ENCODE data around the gene NPHP3. TPM values are rescaled to one million over a fixed set of nuclear protein-coding genes. Genes with fewer than 3 reads are reported as not detected.

The NPHP3 gene
- total RNA-seq, 1 experiment from 2014 or later, result 8.8 TPM

DNA sequence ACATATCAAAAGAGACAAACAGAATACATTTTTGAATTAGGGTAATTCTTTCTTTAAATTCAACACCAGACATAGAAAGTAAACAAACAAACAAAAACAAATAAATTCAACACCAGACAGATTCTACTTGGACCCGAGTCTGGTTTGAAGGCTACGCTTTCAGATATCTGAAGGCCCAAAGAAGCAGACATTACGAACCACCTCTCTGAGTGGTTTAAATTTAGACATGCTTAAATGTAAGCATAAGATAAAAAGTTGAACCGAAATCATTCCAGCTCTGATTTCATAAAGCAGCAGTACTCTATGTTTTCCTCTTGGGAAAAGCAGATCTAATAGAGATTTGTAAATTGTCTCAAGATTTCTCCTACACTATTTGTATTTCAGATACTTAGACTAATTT, 32.2 kb downstream of the NPHP3 start:
- no peak for DNase-seq (ENCODE audit: low spot score)

DNA sequence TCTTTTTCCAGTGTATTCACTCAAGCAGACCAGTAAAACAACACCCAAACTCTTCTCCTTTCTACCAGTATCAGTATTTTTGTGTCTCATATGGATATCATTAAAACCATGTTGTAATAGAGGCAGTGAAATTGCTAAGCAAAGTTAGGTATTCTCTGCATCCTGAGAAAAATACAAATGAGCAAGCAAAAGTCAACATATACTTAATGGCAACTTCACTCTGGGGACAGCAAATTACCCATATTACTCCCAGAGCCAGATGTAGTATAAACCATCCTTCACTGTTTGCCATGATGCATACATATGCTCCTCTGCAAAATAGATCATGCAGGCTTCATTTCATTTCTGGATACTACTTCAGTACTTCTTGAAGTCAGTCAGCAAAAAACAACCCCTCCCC, 40.0 kb downstream of the NPHP3 start:
- no peak for DNase-seq (ENCODE audit: low spot score)

GRCh38 chr3:132681421-132681820, 40.8 kb downstream of the NPHP3 start:
- no peak for DNase-seq (ENCODE audit: low spot score)

DNA sequence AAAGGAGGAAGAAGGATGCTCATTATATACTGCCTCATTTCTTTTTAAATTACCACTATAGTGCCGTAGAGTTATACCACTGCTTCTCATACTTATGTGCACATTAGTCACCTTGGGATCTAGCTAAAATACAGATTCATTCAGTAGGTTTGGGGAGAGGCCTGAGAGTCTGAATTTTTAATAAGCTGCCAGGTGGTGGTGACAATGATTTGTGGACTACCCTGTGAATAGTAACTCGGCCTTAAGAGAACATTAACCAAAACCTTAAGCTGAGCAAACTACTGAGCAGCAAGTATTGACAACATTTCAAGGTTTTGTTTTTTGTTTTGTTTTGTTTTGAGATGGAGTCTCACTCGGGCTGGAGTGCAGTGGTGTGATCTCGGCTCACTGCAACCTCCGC, 42.3 kb downstream of the NPHP3 start:
- no peak for DNase-seq (ENCODE audit: low spot score)

DNA sequence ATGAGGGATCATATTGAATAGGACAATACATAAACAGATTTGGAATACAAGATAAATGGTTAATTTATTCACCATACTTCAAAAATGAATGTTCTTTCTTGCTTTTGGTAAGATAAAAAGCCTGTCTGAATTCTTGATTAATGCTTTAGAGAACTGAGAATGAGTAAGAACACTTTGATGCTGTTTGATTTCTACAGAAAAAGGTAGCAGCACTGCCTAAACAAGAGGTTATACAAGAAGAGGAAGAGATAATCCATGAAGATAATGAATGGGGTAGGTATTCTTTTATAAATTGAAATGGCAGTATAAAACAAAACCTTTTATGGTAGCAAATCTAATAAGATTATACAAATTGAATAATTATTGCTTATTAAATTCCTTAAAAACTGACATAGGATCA, 46.8 kb downstream of the NPHP3 start:
- no peak for DNase-seq (ENCODE audit: low spot score)

- no peak for DNase-seq (ENCODE audit: low spot score)
These were observed 52.9 kb downstream of the NPHP3 start for GRCh38 chr3:132669256-132669777.

DNA sequence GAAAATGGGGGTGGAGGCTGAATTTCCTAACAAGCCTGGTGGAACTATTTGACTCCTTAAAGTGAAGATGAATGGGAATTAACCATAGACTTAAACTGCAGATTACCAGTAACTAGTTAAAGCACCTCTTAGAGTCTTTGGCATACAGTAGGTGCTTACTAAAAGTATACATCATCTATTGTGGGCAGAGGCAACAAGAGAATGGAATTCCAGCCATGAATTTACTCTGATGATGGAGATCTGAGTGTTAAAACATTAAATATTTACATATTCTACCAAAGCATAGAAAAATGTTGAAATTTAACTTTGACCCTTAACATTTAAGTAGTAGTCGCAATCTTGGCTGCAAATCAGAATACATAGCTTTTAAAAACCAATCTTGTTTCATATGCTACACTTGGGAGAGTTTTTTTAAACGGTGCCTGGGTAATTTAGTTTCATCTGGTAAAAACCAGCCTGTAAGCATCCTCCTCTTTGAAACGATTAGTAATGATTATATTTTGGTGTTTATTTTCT, 56.9 kb downstream of the NPHP3 start:
- no peak for DNase-seq (ENCODE audit: low spot score)

DNA sequence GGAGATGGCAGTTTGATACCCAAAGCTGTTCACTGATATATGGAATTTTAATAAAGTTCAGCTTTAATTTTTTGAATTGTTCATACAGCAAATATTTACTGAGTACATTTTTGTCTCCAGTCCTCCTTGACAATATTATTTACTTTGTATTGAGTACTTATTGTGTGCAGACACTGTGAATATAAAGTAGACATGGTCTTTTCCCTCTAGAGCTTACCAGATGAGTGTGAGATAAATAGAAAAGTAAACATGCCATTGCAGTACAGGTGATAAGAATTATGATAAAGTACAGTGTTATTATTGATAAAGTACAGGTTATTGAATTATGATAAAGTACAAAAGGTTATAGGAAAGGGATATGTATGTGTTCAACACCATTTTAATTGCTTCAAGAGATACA, 60.0 kb downstream of the NPHP3 start:
- no peak for DNase-seq (ENCODE audit: low spot score)

DNA sequence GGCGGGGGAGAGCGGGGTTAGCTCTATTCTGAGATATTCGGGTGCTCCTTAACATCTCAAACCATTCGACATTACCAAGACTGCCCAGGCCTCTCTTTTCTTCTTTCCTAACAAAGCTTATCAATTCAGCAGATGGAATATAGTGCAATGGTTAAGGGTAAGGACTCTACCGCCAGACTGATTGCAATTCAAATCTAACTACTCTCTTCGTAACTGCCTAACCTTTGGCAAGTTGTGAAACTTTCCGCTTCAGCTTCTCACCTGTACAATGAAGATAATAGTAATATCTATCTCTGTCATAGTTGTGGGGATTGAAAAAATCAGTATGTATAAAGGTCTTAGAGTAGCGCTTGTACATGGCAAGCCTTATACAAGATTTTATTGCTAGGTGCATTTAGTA, 61.1 kb downstream of the NPHP3 start:
- DNase-seq (ENCODE audit: low spot score), result peak; percentile 28

DNA sequence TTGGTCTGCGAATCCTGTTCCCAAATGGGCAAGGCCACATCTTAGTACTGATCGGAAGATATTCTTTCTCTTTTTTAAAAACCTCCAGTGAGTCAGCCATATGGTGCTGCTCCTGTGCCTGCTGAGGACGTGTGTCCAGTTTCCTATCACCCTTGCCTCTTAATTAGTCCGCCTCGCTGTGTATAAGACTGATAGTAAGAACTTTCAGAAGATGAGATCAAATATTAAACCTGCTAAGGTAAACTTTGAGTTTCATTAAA, 61.5 kb downstream of the NPHP3 start:
- no peak for DNase-seq (ENCODE audit: low spot score)

GRCh38 chr3:132660052-132660810, 62.0 kb downstream of the NPHP3 start, which contains the start of gene UBA5:
Gene UBA5, plus strand, starts transcription at chr3:132660329. Its CDS starts 209 bp downstream, at chr3:132660538.
- DNase-seq (ENCODE audit: low spot score), result peak; percentile 44

DNA sequence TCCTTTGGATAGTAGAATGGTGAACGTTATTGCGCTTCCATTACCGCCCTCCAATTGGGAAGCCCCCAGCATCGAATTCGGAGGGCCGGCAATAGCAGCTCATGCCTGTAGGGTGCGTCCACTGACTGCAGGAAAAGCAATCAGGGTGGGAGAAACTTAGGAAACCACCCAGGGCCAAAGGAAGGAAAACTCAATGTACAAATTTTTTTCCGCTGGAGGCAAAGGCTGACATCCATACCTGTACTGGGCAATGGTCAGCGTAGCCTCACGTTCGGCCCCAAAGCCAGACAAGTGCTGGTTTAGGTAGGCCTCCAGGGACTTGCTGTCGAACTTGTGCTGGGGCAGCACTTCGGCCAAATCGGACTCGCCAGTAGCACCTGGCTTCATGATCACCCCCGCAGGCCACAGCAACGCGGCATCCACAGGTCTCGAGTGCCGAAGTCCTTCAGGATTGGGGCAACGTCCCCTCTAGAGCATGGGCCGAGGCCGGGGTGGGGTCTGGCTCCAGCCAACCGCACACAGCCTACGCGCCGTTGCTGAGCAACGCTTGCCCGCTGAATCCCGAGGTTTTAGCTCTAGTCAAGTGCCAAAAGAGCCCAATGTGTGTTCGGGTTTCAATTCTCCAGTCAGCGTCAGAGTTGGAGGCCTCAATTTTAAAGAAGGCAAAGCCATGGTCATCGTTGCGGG, 62.7 kb downstream of the NPHP3 start, which contains the start of gene ACAD11:
Gene ACAD11, minus strand, starts transcription at position 445 of the 687 bp plus-strand sequence. Its CDS starts 58 bp downstream, at position 387.
- DNase-seq (ENCODE audit: low spot score), result peak; percentile 72

GRCh38 chr3:132659000-132659364, 63.2 kb downstream of the NPHP3 start:
- no peak for DNase-seq (ENCODE audit: low spot score)

- DNase-seq (ENCODE audit: low spot score), result no peak
These were observed 64.1 kb downstream of the NPHP3 start for GRCh38 chr3:132657869-132658747.

- no peak for DNase-seq (ENCODE audit: low spot score)
These were observed 66.7 kb downstream of the NPHP3 start for GRCh38 chr3:132655471-132655870.

- DNase-seq (ENCODE audit: low spot score), result no peak
These were observed 67.5 kb downstream of the NPHP3 start for GRCh38 chr3:132654721-132655120.

DNA sequence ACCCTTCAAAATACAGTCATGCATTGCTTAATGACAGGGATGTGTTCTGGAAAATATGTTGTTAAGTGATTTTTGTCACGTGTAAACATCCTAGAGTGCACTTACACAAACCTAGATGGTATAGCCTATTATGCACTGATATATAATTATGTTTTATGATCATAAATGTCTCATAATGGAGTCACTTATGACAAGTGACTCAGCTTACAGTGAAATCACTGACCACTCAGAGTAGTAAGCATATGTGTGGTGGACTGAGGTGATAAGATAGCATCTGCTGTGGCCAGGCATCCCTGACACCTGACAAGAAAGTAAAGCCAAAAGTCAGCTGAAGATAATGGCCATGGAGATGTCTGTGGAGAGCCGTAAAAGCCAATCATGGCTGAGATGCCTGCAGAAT, 68.0 kb downstream of the NPHP3 start:
- DNase-seq (ENCODE audit: low spot score), result no peak

GRCh38 chr3:132652640-132653270, 69.5 kb downstream of the NPHP3 start:
- DNase-seq (ENCODE audit: low spot score), result no peak

- no peak for DNase-seq (ENCODE audit: low spot score)
These were observed 72.1 kb downstream of the NPHP3 start for GRCh38 chr3:132650153-132650552.

- DNase-seq (ENCODE audit: low spot score), result no peak
These were observed 77.2 kb downstream of the NPHP3 start for GRCh38 chr3:132645058-132645457.

DNA sequence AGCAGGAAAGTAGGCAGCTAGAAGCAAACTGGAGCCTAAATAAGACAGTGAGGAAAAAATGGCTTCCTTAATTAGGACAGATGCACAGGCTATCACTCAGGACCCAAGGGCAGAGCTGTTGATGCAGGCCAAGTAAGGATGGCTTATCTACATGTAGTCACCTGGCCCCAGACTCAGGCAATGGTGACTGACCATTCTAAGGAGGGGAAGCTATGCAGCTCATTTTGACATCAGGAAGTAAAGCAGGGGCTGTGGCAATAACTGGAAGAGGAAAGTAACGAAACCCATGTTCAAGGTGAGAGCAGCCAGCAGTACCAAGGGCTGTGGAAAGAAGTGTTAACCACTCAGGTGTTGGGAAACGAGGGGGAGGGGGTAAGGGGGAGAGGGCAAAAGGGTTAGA, 78.8 kb downstream of the NPHP3 start:
- DNase-seq (ENCODE audit: low spot score), result no peak

DNA sequence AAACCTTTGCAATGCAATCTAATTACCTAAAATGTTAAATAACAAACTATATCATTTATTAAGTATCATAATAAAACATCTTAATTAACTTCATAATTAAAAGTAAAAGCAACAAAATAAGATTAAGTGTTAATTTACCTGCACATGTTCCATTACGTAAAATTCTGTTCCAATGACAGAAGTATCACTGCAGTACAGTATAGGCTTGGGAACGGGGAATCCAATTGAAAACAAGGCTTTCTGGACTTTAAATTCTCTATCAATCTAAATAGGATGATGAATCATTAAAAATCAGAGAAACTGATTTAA, 79.7 kb downstream of the NPHP3 start:
- no peak for DNase-seq (ENCODE audit: low spot score)
